Measurements from ENCODE around the gene SLAMF1. TPM values are rescaled to one million over a fixed set of nuclear protein-coding genes. Genes with fewer than 3 reads are reported as not detected.

The SLAMF1 gene
- total RNA-seq, 2 donors from 2014 or later, result 1.8 to 2.3 TPM

DNA sequence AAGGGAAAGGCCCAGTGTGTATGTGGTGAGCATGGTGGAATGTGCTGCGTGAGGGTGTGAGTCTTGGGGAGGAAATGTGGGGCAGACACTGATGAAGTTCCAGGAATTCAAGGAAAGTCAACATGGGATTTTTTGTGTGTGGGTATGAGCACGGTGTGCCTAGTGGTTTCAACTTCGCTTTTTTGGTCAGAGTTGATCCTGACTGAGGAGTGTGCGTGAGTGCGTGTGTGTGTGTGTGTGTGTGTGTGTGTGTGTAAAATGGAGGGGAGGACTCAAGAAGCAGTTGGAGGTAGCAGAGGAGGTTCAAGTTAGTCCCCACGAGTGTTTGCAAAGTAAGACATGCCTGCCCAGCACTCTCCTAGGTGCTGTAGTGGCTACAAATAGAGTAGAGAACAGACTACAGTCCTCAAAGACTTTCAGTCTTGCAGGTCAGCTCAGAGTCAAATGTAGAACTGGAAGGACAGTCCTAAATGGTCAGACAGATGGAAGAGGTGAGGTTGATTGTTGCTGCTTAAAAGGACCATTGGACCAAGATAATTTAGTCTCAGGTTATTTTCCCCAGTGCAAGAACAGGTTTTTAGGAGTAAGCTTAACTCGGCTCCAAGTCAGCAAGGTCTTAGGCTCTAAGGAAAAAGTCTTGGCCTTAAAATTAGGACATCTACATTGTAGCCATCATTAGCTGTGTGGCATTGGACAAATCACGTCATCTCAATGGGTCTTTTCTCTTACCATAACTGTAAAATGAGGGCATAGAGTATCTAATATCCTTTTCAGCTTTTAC, 25.0 kb downstream of the SLAMF1 start:
- TF ChIP-seq, protein P1, sequence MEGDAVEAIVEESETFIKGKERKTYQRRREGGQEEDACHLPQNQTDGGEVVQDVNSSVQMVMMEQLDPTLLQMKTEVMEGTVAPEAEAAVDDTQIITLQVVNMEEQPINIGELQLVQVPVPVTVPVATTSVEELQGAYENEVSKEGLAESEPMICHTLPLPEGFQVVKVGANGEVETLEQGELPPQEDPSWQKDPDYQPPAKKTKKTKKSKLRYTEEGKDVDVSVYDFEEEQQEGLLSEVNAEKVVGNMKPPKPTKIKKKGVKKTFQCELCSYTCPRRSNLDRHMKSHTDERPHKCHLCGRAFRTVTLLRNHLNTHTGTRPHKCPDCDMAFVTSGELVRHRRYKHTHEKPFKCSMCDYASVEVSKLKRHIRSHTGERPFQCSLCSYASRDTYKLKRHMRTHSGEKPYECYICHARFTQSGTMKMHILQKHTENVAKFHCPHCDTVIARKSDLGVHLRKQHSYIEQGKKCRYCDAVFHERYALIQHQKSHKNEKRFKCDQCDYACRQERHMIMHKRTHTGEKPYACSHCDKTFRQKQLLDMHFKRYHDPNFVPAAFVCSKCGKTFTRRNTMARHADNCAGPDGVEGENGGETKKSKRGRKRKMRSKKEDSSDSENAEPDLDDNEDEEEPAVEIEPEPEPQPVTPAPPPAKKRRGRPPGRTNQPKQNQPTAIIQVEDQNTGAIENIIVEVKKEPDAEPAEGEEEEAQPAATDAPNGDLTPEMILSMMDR (IDR thresholded peaks at IDR 0.05), result no peak
- Histone ChIP-seq H3K27me3 (replicated peaks; ENCODE audit: insufficient read depth) (no peaks in the 10 kb centered on the region), H3K27ac (no peak overlapping the region), H3K4me3 (no peak overlapping the region), H3K4me1 (ENCODE audit: control insufficient read depth in 1 of 2, low read depth in 2 of 2) (no peaks in the 10 kb centered on the region), H3K9me3 (no peaks in the 10 kb centered on the region), H3K36me3 (no peaks in the 10 kb centered on the region)
- ATAC-seq (ENCODE audit: insufficient number of reproducible peaks, low FRiP score, low read depth) (no peak), DNase-seq (ENCODE audit: low spot score) (no peak)

DNA sequence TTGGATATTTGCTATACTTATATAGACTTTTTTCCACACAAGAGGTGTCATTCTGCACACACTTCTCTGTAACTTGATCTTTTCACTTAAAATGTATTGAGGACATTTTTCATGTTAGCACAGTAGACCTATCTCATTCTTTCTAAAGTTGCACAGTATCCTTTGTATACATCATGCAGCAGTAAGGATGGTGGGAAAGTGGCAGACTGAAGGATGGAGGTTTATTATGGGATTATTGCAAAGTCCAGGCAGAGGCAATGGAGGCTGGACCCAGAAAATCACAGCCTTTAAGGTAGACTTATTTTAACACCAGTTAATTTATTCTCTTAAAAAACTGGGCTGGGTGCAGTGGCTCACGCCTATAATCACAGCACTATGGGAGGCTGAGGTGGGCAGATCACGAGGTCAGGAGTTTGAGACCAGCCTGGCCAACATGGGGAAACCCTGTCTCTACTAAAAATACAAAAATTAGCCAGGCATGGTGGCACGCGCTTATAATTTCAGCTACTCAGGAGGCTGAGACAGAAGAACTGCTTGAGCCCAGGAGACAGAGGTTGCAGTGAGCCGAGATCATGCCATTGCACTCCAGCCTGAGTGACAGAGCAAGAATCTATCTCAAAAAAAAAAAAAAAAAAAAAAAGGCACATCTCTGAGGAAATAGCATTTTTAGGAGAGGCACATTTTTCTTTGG, 25.8 kb downstream of the SLAMF1 start:
- TF ChIP-seq, protein P1 (IDR thresholded peaks at IDR 0.05), result no peak
- no peaks in the 10 kb centered on the region for H3K4me1 ChIP-seq (ENCODE audit: control insufficient read depth in 1 of 2, low read depth in 2 of 2)
- no peaks in the 10 kb centered on the region for H3K36me3 ChIP-seq
- ATAC-seq (ENCODE audit: insufficient number of reproducible peaks, low FRiP score, low read depth) (no peak), DNase-seq (ENCODE audit: low spot score) (no peak)
- H3K4me3 ChIP-seq, result no peak overlapping the region
- H3K27ac ChIP-seq, result no peak overlapping the region
- H3K9me3 ChIP-seq, result no peaks in the 10 kb centered on the region
- no peaks in the 10 kb centered on the region for H3K27me3 ChIP-seq (replicated peaks; ENCODE audit: insufficient read depth)

DNA sequence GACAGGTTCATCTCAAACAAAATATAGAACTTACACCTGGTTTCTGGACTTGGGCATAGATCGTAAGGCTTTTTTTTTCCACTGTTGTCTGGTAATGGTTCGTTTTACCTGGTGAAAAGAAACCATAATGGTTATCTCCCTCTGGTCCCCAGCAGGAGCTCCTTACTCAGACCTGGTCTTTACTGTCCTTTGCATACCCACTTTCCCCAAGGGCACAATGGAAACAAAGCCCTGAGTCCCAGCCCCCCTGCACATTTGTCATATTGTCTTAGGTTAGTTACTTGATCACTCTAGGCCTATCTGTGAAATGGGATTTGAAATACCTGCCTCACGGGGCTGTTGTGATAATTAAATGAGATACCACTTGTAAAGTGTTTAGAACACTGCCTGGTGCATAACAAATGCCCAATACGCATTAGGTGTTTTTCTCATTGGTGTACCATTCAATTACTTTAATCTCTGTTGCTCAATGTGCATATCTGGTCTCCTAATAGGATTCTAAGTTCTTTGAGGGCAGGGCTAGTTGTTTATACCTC, 27.0 kb downstream of the SLAMF1 start:
- no peak overlapping the region for H3K27ac ChIP-seq
- ATAC-seq (ENCODE audit: insufficient number of reproducible peaks, low FRiP score, low read depth) (no peak), DNase-seq (ENCODE audit: low spot score) (no peak)
- H3K36me3 ChIP-seq, result no peaks in the 10 kb centered on the region
- no peak overlapping the region for H3K4me3 ChIP-seq
- TF ChIP-seq, protein P1 (IDR thresholded peaks at IDR 0.05), result no peak
- no peaks in the 10 kb centered on the region for H3K4me1 ChIP-seq (ENCODE audit: control insufficient read depth in 1 of 2, low read depth in 2 of 2)
- no peaks in the 10 kb centered on the region for H3K9me3 ChIP-seq
- no peaks in the 10 kb centered on the region for H3K27me3 ChIP-seq (replicated peaks; ENCODE audit: insufficient read depth)

DNA sequence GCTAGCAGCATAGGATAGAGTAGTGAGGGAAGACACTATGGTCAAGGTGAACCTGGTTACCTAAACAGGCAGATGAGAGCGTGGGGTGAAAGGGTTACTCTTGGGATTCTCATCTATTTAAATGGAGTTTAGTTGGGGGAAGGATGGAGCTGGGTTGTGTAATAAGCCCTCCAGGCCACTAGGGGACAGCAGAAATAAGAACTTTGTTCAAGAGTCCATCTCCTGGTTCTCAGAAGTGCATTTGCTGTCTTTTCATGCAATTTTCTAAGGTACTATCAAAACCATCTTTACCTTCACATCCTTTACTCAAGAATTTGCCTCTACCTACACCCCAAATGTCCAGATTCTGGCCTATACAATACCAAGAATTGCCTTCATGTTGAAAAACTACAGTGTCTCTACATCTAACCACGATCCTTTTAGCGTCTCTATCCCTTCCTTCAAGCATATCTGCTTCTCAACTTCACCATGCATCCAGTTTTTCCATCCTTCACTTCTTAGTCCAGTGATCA, 28.0 kb downstream of the SLAMF1 start:
- TF ChIP-seq, protein P1 (IDR thresholded peaks at IDR 0.05), result no peak
- H3K4me3 ChIP-seq, result no peak overlapping the region
- H3K36me3 ChIP-seq, result no peaks in the 10 kb centered on the region
- ATAC-seq (ENCODE audit: insufficient number of reproducible peaks, low FRiP score, low read depth) (no peak), DNase-seq (ENCODE audit: low spot score) (no peak)
- no peaks in the 10 kb centered on the region for H3K27me3 ChIP-seq (replicated peaks; ENCODE audit: insufficient read depth)
- no peak overlapping the region for H3K27ac ChIP-seq
- H3K9me3 ChIP-seq, result no peaks in the 10 kb centered on the region
- H3K4me1 ChIP-seq (ENCODE audit: control insufficient read depth in 1 of 2, low read depth in 2 of 2), result no peaks in the 10 kb centered on the region

DNA sequence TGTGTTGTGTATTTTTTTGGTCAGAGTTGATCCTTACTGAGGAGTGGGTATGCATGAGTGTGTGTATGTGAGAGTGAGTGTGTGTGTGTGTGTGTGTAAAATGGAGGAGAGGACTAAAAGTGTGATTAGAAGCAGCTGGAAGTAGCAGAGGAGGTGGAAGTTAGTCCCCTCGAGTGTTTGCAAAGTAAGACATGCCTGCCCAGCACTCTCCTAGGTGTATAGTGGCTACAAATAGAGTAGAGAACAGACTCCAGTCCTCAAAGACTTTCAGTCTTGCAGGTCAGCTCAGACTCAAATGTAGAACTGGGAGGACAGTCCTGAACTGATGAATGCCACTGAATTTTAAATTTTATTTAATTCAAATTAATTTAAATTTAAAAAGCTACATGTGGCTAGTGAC, 28.5 kb downstream of the SLAMF1 start:
- ATAC-seq (ENCODE audit: insufficient number of reproducible peaks, low FRiP score, low read depth), result no peak
- no peak for DNase-seq (ENCODE audit: low spot score)

More for the DNA sequence above, 28.5 kb downstream of the SLAMF1 start:
- H3K9me3 ChIP-seq, result no peaks in the 10 kb centered on the region
- TF ChIP-seq, protein P1 (IDR thresholded peaks at IDR 0.05), result no peak
- no peak overlapping the region for H3K4me3 ChIP-seq
- no peaks in the 10 kb centered on the region for H3K36me3 ChIP-seq
- no peaks in the 10 kb centered on the region for H3K4me1 ChIP-seq (ENCODE audit: control insufficient read depth in 1 of 2, low read depth in 2 of 2)
- H3K27me3 ChIP-seq (replicated peaks; ENCODE audit: insufficient read depth), result no peaks in the 10 kb centered on the region
- H3K27ac ChIP-seq, result no peak overlapping the region

All from thoracic aorta (tissue), 2 donors.